HUDEP-2 (cell line): ENCODE data around the gene DOK4.
"Not testable (repeated sequence)": the region's sequence is repeated elsewhere in the genome, so short reads cannot be mapped to it uniquely, and the experiment has no call there.

Source experiments
- DNase-seq, 76 experiments: peaks; one replicate each; lab custom pipeline; 2025; ENCODE audit not compliant: unreplicated experiment in 76 of 76; lab: John Stamatoyannopoulos, UW

DOK4 gene

GRCh38 chr16:57462209-57462977 lies 23.9 kb downstream of the DOK4 start, which contains the start of gene POLR2C:
POLR2C (plus strand) TSS chr16:57462679; CDS start chr16:57462725, 46 bp downstream.
- DNase-seq, result peak in 73 of 76 experiments; percentile 27 to 90 (median 78)

- no peak for DNase-seq
Measured at GRCh38 chr16:57452021-57452420, 34.3 kb downstream of the DOK4 start.

GRCh38 chr16:57447186-57447962 lies 38.9 kb downstream of the DOK4 start, which contains the start of the genes CIAPIN1 and COQ9:
CIAPIN1 (minus strand) TSS chr16:57447385; CDS start chr16:57440928, 6,457 bp downstream.
COQ9 (plus strand) TSS chr16:57447479; CDS start chr16:57447506, 27 bp downstream.
- peak in 73 of 76 experiments; percentile 49 to 92 (median 83) for DNase-seq

GRCh38 chr16:57446531-57447185 lies 39.6 kb downstream of the DOK4 start:
- peak in 17 of 76 experiments; percentile 6 to 47 (median 28) for DNase-seq

GRCh38 chr16:57445510-57445909 lies 40.8 kb downstream of the DOK4 start:
- DNase-seq, result no peak

GRCh38 chr16:57444711-57445110 lies 41.6 kb downstream of the DOK4 start:
- DNase-seq, result no peak

- not testable (repeated sequence) for DNase-seq
Measured at GRCh38 chr16:57440551-57440950, 45.7 kb downstream of the DOK4 start.

- not testable (repeated sequence) for DNase-seq
Measured at GRCh38 chr16:57439947-57440346, 46.3 kb downstream of the DOK4 start.

GRCh38 chr16:57435838-57436237 lies 50.5 kb downstream of the DOK4 start:
- no peak for DNase-seq

- no peak for DNase-seq
Measured at GRCh38 chr16:57434003-57434402, 52.3 kb downstream of the DOK4 start.

GRCh38 chr16:57432989-57433388 lies 53.3 kb downstream of the DOK4 start:
- DNase-seq, result no peak

- no peak for DNase-seq
Measured at GRCh38 chr16:57432505-57432904, 53.8 kb downstream of the DOK4 start.

- DNase-seq, result no peak
Measured at GRCh38 chr16:57430955-57431354, 55.3 kb downstream of the DOK4 start.

GRCh38 chr16:57427824-57428223 lies 58.5 kb downstream of the DOK4 start:
- DNase-seq, result no peak

GRCh38 chr16:57427307-57427706 lies 59.0 kb downstream of the DOK4 start:
- peak in 25 of 76 experiments; percentile 4 to 65 (median 12) for DNase-seq

GRCh38 chr16:57426356-57426755 lies 59.9 kb downstream of the DOK4 start:
- no peak for DNase-seq

GRCh38 chr16:57424583-57424982 lies 61.7 kb downstream of the DOK4 start:
- DNase-seq, result no peak

- no peak for DNase-seq
Measured at GRCh38 chr16:57423152-57423551, 63.1 kb downstream of the DOK4 start.

- peak in 33 of 76 experiments; percentile 6 to 55 (median 23) for DNase-seq
Measured at GRCh38 chr16:57422026-57422944, 64.0 kb downstream of the DOK4 start.
